Hepatocyte (in vitro differentiated cells): ENCODE data around the gene METTL27. TPM values are rescaled to one million over a fixed set of nuclear protein-coding genes. Genes with fewer than 3 reads are reported as not detected.
A peak's percentile ranks its signal among the peaks of the same experiment; 100 is the strongest.

Source experiments
- DNase-seq: peaks from one replicate; pipeline ENCODE4 v3.0.0-alpha.2; 2016; ENCODE audit warnings: low spot score
- H2AFZ ChIP-seq: fragments of 200-600 bp; sonication (generic); 2 replicates; pipeline ENCODE4 v1.6.0; 2016; ENCODE audit warnings: antibody characterized with exemption, mild to moderate bottlenecking
- H3K27ac ChIP-seq: fragments of 200-600 bp; sonication (generic); 2 replicates; pipeline ENCODE4 v1.5.1; 2016; ENCODE audit warnings: mild to moderate bottlenecking
- H3K27me3 ChIP-seq: fragments of 200-600 bp; sonication (generic); 2 replicates; pipeline ENCODE4 v1.6.1; 2016
- H3K36me3 ChIP-seq: fragments of 200-600 bp; sonication (generic); replicated peaks from 2 replicates; pipeline ENCODE4 v1.5.1; 2016; ENCODE audit warnings: low read depth; ENCODE audit not compliant: insufficient read depth
- H3K4me1 ChIP-seq: fragments of 200-600 bp; sonication (generic); 2 replicates; pipeline ENCODE4 v1.5.1; 2016; ENCODE audit warnings: mild to moderate bottlenecking, moderate library complexity; ENCODE audit not compliant: insufficient read depth
- H3K4me2 ChIP-seq: fragments of 200-600 bp; sonication (generic); 2 replicates; pipeline ENCODE4 v1.6.0; 2016
- H3K4me3 ChIP-seq: fragments of 200-600 bp; sonication (generic); 2 replicates; pipeline ENCODE4 v1.5.1; 2016; ENCODE audit warnings: mild to moderate bottlenecking
- H3K79me2 ChIP-seq: fragments of 200-600 bp; sonication (generic); 2 replicates; pipeline ENCODE4 v1.6.0; 2017; ENCODE audit warnings: mild to moderate bottlenecking
- H3K9me2 ChIP-seq: fragments of 200-600 bp; sonication (generic); replicated peaks from 2 replicates; pipeline ENCODE4 v1.6.0; 2017; ENCODE audit warnings: mild to moderate bottlenecking; ENCODE audit not compliant: insufficient read depth
- H3K9me3 ChIP-seq: fragments of 200-600 bp; sonication (generic); 2 replicates; pipeline ENCODE4 v1.5.1; 2016; ENCODE audit warnings: low read depth, mild to moderate bottlenecking
- H4K20me1 ChIP-seq: fragments of 200-600 bp; sonication (generic); 2 replicates; pipeline ENCODE4 v1.6.0; 2016; ENCODE audit warnings: mild to moderate bottlenecking; ENCODE audit not compliant: insufficient read depth, poor library complexity, severe bottlenecking
- CTCF ChIP-seq: fragments of 200-600 bp; sonication (generic); IDR thresholded peaks from 2 replicates; pipeline ENCODE4 v1.5.1; 2016; ENCODE audit warnings: antibody characterized with exemption, mild to moderate bottlenecking; ENCODE audit not compliant: poor library complexity
- EZH2 ChIP-seq: fragments of 200-600 bp; sonication (generic); IDR thresholded peaks from 2 replicates; pipeline ENCODE4 v1.6.1; 2016; ENCODE audit warnings: antibody characterized with exemption, mild to moderate bottlenecking, borderline replicate concordance
- EZH2phosphoT487 ChIP-seq: fragments of 200-600 bp; sonication (generic); IDR thresholded peaks from one replicate; pipeline ENCODE4 v1.6.1; 2018; ENCODE audit warnings: antibody characterized with exemption, mild to moderate bottlenecking, low read depth, moderate library complexity; ENCODE audit not compliant: unreplicated experiment, severe bottlenecking
- WGBS: methylation state at CpG from one replicate; pipeline ENCODE4 v1.1.6; 2016; ENCODE audit warnings: low lambda C conversion rate; ENCODE audit errors: missing lambda C conversion rate; 5-methylcytosine and 5-hydroxymethylcytosine counted together
- polyA plus RNA-seq: library from polyadenylated mRNA; unstranded; fragments of >200 nt; fragmentation: Nextera tagmentation; extraction: Ambion mirVana; gene quantifications from 2 replicates; pipeline ENCODE4 v1.2.1, GENCODE V29; 2016
- total RNA-seq: library from RNA; depleted of rRNA; stranded (reverse); fragments of >200 nt; gene quantifications from 2 replicates; pipeline ENCODE4 v1.2.3, GENCODE V29; 2014

The METTL27 gene
- total and polyA plus RNA-seq, 2 experiments from 2014 or later: 1.6 to 6.5 TPM

- H2AFZ ChIP-seq: no peak overlapping the region
- TF ChIP-seq EZH2: no peak
- 62% methylated on average over 15 of the region's 15 CpGs for WGBS
- peaks cover 27% of the 10 kb centered on the region for H3K4me1 ChIP-seq
- no peak overlapping the region for H3K4me3 ChIP-seq
- H3K9me3 ChIP-seq: no peaks in the 10 kb centered on the region
- no peak overlapping the region for H3K4me2 ChIP-seq
- DNase-seq: peak; percentile 44
- H3K9me2 ChIP-seq: no peaks in the 10 kb centered on the region
- H3K27ac ChIP-seq: peak overlapping the region; percentile 31
- no peaks in the 10 kb centered on the region for H3K79me2 ChIP-seq
- no peaks in the 10 kb centered on the region for H3K36me3 ChIP-seq
- no peaks in the 10 kb centered on the region for H4K20me1 ChIP-seq
- no peaks in the 10 kb centered on the region for H3K27me3 ChIP-seq
These were observed 27.8 kb upstream of the METTL27 start for GRCh38 chr7:73870041-73870492.

GRCh38 chr7:73869011-73869798 is 26.9 kb upstream of the METTL27 start:
- TF ChIP-seq EZH2: no peak
- no peak for TF ChIP-seq EZH2phosphoT487
- TF ChIP-seq CTCF: no peak
- H3K79me2 ChIP-seq: no peaks in the 10 kb centered on the region
- H2AFZ ChIP-seq: no peak overlapping the region
- no peaks in the 10 kb centered on the region for H3K9me3 ChIP-seq
- no peaks in the 10 kb centered on the region for H4K20me1 ChIP-seq
- H3K4me1 ChIP-seq: peaks cover 27% of the 10 kb centered on the region
- H3K36me3 ChIP-seq: no peaks in the 10 kb centered on the region
- H3K27me3 ChIP-seq: no peaks in the 10 kb centered on the region
- H3K4me2 ChIP-seq: no peak overlapping the region
- WGBS: 61% methylated on average over 23 of the region's 24 CpGs
- no peak overlapping the region for H3K27ac ChIP-seq
- no peaks in the 10 kb centered on the region for H3K9me2 ChIP-seq
- no peak overlapping the region for H3K4me3 ChIP-seq
- DNase-seq: no peak

- H2AFZ ChIP-seq: no peak overlapping the region
- no peaks in the 10 kb centered on the region for H3K79me2 ChIP-seq
- DNase-seq: no peak
- no peak for TF ChIP-seq CTCF
- no peak for TF ChIP-seq EZH2
- no peaks in the 10 kb centered on the region for H3K27me3 ChIP-seq
- H4K20me1 ChIP-seq: no peaks in the 10 kb centered on the region
- no peak overlapping the region for H3K4me2 ChIP-seq
- H3K4me1 ChIP-seq: peaks cover 20% of the 10 kb centered on the region
- no peaks in the 10 kb centered on the region for H3K9me2 ChIP-seq
- H3K36me3 ChIP-seq: no peaks in the 10 kb centered on the region
- WGBS: 100% methylated on average over 1 of the region's 1 CpG
- H3K27ac ChIP-seq: no peak overlapping the region
- H3K9me3 ChIP-seq: no peaks in the 10 kb centered on the region
- H3K4me3 ChIP-seq: no peak overlapping the region
These were observed 24.1 kb upstream of the METTL27 start for GRCh38 chr7:73866446-73866767.

- H2AFZ ChIP-seq: no peak overlapping the region
- H3K9me3 ChIP-seq: no peaks in the 10 kb centered on the region
- H3K79me2 ChIP-seq: no peaks in the 10 kb centered on the region
- H3K4me2 ChIP-seq: no peak overlapping the region
- H3K9me2 ChIP-seq: no peaks in the 10 kb centered on the region
- no peak overlapping the region for H3K27ac ChIP-seq
- H3K36me3 ChIP-seq: no peaks in the 10 kb centered on the region
- WGBS: 89% methylated on average over 6 of the region's 6 CpGs
- H3K27me3 ChIP-seq: no peaks in the 10 kb centered on the region
- peaks cover 15% of the 10 kb centered on the region for H3K4me1 ChIP-seq
- H4K20me1 ChIP-seq: no peaks in the 10 kb centered on the region
- no peak overlapping the region for H3K4me3 ChIP-seq
- TF ChIP-seq CTCF (peak; percentile 67), EZH2phosphoT487 (no peak), EZH2 (no peak)
- DNase-seq: peak; percentile 73
These were observed 23.6 kb upstream of the METTL27 start for GRCh38 chr7:73865738-73866445.
